Esophagus squamous epithelium (tissue), 4 donors: ENCODE results near the gene KNL1.

ENCODE experiments used
- POLR2A ChIP-seq, 4 donors: fragments of 450-650 bp; IDR thresholded peaks; one replicate each; pipeline ENCODE4 v1.6.1; 2017; ENCODE audit warnings: antibody characterized with exemption in 4 of 4, mild to moderate bottlenecking in 4 of 4, moderate library complexity in 3 of 4
- TF ChIP-seq, protein P1 (sequence below), 6 experiments: fragments of 450-650 bp in 4 of 6; fragments of 200-600 bp in 2 of 6; sonication (generic) in 2 of 6; IDR thresholded peaks; one replicate each; pipeline ENCODE4 v1.5.1; 2016 to 2019; ENCODE audit warnings: antibody characterized with exemption in 6 of 6, mild to moderate bottlenecking in 4 of 6, moderate library complexity in 4 of 6

DNA sequence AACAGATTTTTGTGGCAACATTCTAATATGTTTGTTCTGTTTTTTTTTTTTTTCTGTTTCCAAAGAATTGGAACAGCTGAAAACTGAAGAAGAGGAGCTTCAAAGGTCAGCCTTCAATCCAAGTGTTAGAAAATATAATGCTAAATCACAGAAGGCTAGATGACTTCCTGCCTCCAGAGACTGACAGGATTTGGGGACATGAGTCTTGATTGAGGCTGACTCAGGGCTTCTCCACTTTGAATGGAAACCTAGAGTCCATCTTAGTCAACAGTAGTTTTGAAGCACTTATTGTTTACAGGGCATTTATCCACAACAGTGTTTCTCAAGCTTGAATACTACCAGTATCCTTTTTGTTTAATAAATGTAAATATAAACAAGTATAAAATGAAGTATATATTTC, 56.4 kb downstream of the KNL1 start:
- TF ChIP-seq, protein P1, sequence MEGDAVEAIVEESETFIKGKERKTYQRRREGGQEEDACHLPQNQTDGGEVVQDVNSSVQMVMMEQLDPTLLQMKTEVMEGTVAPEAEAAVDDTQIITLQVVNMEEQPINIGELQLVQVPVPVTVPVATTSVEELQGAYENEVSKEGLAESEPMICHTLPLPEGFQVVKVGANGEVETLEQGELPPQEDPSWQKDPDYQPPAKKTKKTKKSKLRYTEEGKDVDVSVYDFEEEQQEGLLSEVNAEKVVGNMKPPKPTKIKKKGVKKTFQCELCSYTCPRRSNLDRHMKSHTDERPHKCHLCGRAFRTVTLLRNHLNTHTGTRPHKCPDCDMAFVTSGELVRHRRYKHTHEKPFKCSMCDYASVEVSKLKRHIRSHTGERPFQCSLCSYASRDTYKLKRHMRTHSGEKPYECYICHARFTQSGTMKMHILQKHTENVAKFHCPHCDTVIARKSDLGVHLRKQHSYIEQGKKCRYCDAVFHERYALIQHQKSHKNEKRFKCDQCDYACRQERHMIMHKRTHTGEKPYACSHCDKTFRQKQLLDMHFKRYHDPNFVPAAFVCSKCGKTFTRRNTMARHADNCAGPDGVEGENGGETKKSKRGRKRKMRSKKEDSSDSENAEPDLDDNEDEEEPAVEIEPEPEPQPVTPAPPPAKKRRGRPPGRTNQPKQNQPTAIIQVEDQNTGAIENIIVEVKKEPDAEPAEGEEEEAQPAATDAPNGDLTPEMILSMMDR (IDR thresholded peaks at IDR 0.05): no peak
- TF ChIP-seq POLR2A (IDR thresholded peaks at IDR 0.05): no peak
